ENCODE measurements around the gene KRT15.

Gene KRT15

DNA sequence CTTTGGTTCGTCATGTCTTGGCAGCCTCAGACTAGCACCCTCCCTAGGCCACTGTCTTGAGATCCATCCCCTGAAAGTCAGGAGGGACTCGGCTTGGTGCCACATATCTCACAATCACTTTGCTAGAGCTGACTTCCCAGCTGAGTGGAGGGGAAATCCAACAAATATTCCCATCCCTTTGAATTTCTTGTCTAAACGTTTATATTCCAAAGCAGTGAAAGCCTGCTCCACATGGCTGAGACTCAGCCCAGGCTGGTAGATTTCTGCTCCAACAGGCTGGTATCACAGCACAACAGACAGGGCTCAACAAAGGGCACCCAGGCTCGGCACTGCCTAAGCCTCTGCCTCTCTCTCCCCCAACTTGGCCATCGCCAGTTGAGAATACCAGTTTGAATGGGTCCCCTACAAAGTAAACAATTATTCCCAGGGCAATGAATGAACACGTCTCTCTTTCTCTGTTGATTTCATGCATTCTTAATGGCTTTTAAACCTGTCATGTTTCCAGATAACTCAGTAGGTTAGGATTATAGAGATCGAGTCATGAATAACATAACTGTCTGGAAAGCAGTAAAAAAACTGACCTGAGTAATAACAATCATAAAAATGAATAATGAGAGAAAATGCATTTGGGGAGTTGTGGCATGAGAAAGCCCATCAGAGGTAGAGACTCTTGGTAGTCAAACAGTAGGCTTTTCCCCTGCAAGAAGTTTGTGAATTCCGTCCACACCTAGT lies 14.3 kb downstream of the KRT15 start:
- DNase-seq (ENCODE audit: low read depth) = no peak

DNA sequence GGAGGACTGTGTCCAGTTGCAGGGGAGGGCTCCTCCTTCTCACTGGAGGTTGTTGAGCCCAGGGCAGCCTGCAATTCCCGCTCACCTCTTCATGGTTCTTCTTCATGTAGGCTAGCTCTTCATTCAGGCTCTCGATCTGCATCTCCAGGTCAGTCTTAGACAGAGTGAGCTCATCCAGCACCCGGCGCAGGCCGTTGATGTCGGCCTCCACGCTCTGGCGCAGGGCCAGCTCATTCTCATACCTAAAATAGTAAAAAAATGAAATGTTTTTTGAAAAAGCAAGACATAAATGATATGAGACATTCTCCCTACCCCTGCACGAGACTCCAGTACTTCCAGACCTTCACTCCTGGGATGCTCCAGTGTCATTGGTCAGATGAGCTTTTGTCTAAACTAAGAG lies 15.5 kb downstream of the KRT15 start:
- no peak for DNase-seq (ENCODE audit: low read depth)

- DNase-seq (ENCODE audit: low read depth) = no peak
Measured at GRCh38 chr17:41500131-41500911, 18.4 kb downstream of the KRT15 start.

- no peak for DNase-seq (ENCODE audit: low read depth)
Measured at GRCh38 chr17:41499714-41500113, 19.0 kb downstream of the KRT15 start.

DNA sequence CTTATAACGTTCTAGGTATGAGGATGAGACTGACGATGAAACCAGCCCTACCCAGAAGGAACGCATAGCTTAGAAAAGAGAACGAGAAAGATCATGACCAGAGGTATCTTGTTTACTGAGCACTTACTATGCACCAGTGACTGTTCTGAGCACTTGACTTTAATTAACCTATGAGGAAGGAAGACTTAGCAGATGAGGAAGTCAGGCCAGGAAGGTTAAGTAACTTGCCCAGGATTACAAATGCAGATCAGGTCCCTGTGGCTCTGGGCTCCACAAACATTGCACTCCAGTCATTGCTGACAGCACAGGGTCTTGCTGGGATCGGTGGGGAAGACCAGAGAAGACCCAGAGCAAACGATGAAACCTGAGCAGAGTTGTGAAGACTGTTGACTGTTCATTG lies 20.4 kb downstream of the KRT15 start:
- DNase-seq (ENCODE audit: low read depth) = no peak

DNA sequence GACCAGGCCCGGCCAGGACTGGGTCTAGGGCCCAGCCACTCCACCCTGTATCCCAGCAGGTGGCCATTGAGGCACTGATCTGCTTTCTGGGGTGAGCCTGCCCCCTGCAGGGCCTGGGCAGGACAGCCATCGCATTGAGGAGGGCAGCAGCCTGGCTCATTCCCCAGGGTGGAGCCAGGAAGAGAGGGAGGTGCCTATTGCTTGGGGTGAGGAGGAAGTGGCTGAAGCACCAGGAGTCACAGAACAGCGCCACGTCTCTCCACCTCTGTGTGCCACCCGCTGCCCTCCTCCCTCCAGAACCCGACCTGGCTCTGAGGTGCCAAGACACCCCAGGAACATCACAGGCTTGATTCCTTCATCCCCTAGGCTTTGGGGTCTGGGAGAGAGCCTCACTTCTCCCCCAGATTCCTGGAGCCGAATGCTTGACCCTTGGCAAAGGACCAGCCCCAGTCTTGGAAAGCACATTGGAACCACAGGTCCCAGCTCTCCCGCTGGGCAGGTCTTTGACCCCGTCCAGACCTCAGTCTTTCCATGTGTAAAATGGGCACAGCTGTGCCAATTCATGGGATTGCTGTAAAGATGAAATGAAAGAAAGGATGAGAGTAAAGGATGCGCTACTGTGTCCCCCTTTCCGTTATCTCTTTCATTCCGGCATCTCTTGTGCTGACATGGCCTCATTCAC lies 21.7 kb downstream of the KRT15 start:
- peak; percentile 47 for DNase-seq (ENCODE audit: low read depth)

- DNase-seq (ENCODE audit: low read depth) = no peak
Measured at GRCh38 chr17:41494524-41494923, 24.2 kb downstream of the KRT15 start.

GRCh38 chr17:41492771-41493170 lies 25.9 kb downstream of the KRT15 start:
- no peak for DNase-seq (ENCODE audit: low read depth)

DNA sequence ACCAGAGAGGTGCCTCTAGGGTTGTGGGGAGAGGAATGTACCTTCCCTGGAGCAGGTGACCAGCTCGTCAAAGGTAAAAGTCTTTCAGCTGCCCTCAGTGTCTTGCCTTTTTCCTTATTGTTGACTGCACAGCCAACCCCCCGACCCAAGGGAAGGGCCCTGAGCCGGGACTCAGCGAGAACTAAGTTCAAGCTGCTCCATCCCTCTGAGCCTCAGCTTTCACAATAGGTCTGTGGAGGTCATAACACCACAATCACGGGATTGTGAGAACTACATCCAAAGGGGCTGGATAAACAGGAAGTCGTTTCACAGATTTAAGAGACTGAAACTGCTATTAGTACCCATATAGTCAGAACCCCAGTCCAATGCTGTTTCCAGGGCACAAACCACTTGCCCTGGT lies 26.3 kb downstream of the KRT15 start:
- DNase-seq (ENCODE audit: low read depth) = no peak

- no peak for DNase-seq (ENCODE audit: low read depth)
Measured at GRCh38 chr17:41491476-41491875, 27.2 kb downstream of the KRT15 start.

DNA sequence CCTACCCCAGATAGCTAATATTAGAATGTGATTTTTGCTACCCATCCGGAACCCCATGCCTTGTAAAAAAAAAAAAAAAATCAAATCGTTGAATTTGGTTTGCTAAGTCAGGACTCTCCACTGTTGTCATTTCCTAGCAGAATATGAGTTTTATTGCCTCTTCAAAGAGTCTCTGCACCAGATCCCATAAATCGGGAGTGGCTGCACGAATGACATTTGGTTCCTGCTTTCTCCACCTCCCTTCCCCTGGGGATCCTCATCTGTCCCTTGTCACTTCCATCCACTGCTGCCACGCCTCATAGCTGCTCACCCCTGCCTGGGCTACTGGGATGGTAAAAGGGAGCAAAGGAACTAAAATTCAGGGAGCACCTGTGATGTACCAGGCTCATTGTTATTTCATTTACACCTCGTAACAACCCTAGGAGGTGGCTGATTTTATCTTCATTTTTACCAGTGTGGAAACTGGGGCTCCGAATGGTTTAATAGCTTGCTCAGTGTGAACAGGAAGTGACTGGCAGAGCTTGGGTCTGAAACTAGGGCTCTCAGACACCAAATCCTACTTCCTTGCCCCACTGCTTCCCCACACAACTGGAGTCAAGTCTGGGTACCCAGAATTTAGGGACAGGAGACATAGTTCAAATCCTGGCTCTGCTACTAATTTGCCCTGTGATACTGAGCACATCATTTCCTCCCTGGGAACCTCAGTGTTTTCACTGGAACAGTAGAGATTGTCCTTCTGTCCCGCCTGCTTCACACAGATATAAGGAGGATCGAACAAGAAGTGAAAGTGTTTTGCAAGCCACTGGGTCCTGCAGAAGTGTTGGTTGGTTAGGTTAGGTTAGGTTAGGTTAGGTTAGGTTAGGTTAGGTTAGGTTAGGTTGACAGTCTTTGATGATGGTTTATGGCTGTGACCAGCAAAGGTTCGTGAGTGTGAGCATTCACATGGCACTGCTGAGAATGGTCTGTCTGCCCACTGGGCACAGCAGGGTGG lies 28.4 kb downstream of the KRT15 start:
- DNase-seq (ENCODE audit: low read depth) = no peak

DNA sequence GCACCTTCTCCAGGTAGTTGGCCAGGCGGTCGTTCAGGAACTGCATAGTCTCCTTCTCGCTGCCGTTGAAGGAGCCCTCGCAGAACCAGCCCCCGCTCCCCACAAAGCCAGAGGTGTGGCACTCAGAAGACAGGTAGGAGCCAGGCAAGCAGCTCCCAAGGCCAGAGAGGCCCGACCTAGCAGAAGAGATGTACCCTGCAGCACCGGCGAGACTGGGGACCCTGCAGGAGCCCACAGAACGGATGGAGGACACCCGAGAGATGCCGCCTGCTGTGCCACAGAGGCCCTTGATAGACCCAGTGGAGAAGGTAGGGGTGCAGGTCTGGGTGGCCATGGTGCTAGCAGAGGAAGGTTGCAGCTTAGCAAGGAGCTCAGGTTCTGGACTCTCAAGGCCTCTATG lies 29.2 kb downstream of the KRT15 start, which contains the start of gene KRT36:
Gene KRT36, minus strand, starts transcription at position 380 of the 400 bp plus-strand sequence. Its CDS starts 46 bp downstream, at position 334.
- DNase-seq (ENCODE audit: low read depth) = no peak

DNA sequence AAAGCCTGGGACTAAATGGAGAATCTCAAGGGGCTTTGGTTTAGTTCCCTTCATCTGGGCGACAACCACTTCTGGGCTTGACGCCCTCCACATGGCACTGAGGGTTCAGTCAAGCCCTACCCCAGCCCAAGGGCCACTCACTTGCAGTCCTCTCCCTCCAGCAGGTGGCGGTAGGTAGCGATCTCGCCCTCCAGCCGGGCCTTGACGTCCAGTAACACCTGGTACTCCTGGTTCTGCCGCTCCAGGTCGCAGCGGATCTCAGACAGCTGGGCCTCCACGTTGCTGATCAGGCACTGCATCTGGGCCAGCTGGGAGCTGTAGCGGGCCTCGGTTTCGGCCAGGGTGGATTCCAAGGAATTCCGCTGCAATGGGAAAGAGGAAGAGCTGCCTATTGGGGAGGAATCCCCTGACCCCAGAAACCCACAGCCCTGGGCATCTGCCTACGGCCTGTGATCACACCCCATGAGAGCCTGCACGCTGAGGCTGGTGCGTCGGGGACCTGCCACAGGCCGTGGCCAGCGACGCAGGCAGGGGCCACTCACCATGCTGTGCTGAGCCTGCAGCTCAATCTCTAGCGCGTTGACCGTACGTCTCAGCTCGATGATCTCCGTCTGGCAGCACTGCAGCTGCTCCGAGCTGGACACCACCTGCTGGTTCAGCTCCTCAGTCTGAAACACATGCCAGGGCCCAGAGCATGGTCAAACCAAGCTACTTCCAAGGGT lies 31.7 kb downstream of the KRT15 start:
- DNase-seq (ENCODE audit: low read depth) = no peak

DNA sequence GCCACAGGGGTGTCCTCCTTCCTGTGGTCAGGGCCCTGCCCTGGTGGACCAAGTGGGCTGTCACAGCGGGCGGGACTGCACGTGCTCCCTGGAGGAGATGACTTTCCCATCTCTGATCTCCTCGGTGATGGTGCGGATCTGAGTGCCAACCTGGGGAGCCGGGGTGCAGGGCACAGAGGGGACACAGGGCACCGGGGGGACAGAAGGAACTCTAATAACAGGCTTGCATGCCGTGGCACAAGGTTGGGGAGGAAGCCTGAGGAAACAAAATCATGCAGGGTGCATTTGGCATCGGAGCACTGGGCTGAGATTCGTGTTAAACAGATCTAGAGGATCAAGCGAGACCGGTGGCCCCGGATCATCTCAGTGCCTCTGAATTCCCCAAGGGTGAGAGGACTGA lies 32.4 kb downstream of the KRT15 start:
- DNase-seq (ENCODE audit: low read depth) = no peak

DNA sequence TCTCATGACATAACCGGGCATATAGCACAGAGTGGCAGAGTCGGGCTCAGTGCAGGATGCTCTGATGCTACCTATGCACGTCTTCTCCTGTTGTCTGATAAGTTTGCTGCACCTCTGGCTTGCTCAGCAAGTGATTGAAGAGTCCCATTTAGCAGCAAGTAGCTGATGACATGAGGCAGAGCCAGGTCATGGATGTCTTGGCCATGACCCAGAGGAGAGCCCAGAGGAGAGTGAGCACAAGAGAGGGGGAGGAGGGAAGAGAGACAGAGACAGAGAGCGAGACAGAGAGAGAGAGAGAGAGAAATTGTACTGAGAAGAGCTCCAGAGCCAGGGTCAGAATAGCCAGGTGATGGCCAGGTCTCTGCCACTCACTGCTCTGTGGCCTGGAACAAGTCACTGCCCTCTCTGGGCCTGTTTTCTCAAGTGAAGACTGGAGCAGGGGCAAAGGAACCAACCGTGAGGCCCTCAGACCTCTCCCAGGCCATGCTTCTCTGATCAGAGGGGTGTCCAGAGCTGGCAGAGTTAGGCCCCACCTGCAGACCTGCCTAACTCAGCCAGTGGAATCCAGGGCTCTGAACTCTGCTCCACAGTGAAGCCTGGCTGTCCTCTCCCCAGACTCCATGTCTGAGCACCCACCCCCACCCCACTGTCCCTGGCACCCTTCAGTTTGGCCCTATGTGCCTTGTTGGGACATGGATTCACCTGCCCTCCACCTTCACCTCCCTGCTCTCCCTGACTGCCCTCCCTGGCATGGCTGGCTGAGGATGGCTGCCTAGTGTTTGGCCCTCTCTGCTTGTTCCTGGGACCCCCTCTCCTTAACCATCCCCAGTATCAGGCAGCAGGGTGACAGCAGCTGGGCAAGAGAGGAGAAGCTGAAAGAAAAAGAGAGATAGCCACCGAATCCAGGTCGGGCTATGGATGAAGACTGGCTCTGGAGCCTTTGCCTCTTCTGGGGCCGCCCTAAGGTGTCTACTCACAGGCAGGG lies 33.5 kb downstream of the KRT15 start:
- no peak for DNase-seq (ENCODE audit: low read depth)

- no peak for DNase-seq (ENCODE audit: low read depth)
Measured at GRCh38 chr17:41483991-41484826, 34.5 kb downstream of the KRT15 start.

- no peak for DNase-seq (ENCODE audit: low read depth)
Measured at GRCh38 chr17:41483531-41483930, 35.2 kb downstream of the KRT15 start.

GRCh38 chr17:41481036-41481435 lies 37.7 kb downstream of the KRT15 start, which contains the start of gene KRT35:
KRT35 (minus strand) TSS chr17:41481151; CDS start chr17:41481097, 54 bp downstream.
- no peak for DNase-seq (ENCODE audit: low read depth)

DNA sequence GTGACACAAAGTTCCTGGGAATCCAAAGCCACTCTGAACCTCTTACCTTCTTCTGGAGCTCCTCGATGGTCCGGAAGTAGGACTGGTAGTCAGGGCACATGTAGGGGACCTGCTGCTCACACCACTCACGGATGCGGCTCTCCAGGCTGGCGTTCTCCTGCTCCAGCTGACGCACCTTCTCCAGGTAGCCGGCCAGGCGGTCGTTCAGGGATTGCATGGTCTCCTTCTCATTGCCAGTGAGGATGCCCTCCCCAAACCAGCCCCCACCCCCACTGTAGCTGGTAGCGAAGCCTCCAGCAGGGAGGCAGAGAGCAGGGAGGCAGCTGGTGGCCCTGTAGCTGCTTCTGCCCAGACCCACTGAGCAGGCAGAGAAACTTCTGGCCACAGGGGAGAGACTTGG lies 38.1 kb downstream of the KRT15 start:
- no peak for DNase-seq (ENCODE audit: low read depth)

Data from activated T-helper 1 cell treated with Interleukin-2 at 50 U/mL for 16 hours (primary cell).